ENCODE data around the gene MGMT. TPM values are rescaled to one million over a fixed set of nuclear protein-coding genes. Genes with fewer than 3 reads are reported as not detected.

The MGMT gene
- polyA plus RNA-seq, 3 donors = 9.5 to 23.5 (median 17.5) TPM

- no peak overlapping the region for H3K9ac ChIP-seq (ENCODE audit: insufficient read depth, low read length, poor library complexity, severe bottlenecking)
- H3K9me3 Mint-ChIP-seq = peaks cover 20 to 47% (median 35%) of the 10 kb centered on the region in 7 donors
- no peak for DNase-seq
- H3K27ac Mint-ChIP-seq = no peak overlapping the region
- no peak for TF ChIP-seq CTCF (IDR thresholded peaks at IDR 0.05)
- peaks cover 0 to 2% (median 0%) of the 10 kb centered on the region in 3 donors for H3K27me3 Mint-ChIP-seq (ENCODE audit: low read depth in 3 of 3)
- 100% methylated on average over 3 of the region's 4 CpGs for WGBS (ENCODE audit: insufficient coverage)
- H3K4me1 ChIP-seq (ENCODE audit: control insufficient read depth in 1 of 2, insufficient read depth in 2 of 2, low read length in 2 of 2) = no peaks in the 10 kb centered on the region
- no peaks in the 10 kb centered on the region for H3K4me1 Mint-ChIP-seq
- H3K36me3 ChIP-seq (replicated peaks in 1 of 2; ENCODE audit: control insufficient read depth in 1 of 2, insufficient read depth in 2 of 2, low read length in 2 of 2) = no peaks in the 10 kb centered on the region
- peaks cover 38 to 45% of the 10 kb centered on the region in 2 donors for H3K9me3 ChIP-seq (replicated peaks in 1 of 2; ENCODE audit: control insufficient read depth in 1 of 2, insufficient read depth in 1 of 2, low read length in 2 of 2)
- H3K4me2 ChIP-seq (replicated peaks; ENCODE audit: extremely low read depth, low read length, poor library complexity, severe bottlenecking) = no peak overlapping the region
- no peak overlapping the region for H3K27ac ChIP-seq (ENCODE audit: low read depth in 1 of 2, low read length in 2 of 2)
- H3K4me3 ChIP-seq (replicated peaks in 1 of 3; ENCODE audit: low read depth in 2 of 3, low read length in 3 of 3) = no peak overlapping the region
- H3K4me3 Mint-ChIP-seq = no peak overlapping the region
- H4K20me1 ChIP-seq (ENCODE audit: insufficient read depth, low read length) = no peaks in the 10 kb centered on the region
- H3K79me2 ChIP-seq (ENCODE audit: insufficient read depth, low read length) = no peaks in the 10 kb centered on the region
- no peak overlapping the region for H2AFZ ChIP-seq (ENCODE audit: insufficient read depth, low read depth, low read length, poor library complexity, severe bottlenecking)
- intact Hi-C loops (cut with micrococcal nuclease) = no loop called here
- H3K27me3 ChIP-seq (ENCODE audit: control insufficient read depth in 2 of 2, insufficient read depth in 2 of 2, low read length in 2 of 2) = no peaks in the 10 kb centered on the region
- H3K36me3 Mint-ChIP-seq = peaks cover 0 to 5% of the 10 kb centered on the region in 2 donors
Measured at GRCh38 chr10:129598413-129598812, 131.4 kb downstream of the MGMT start.

- intact Hi-C loops (cut with micrococcal nuclease) = no loop called here
- peaks cover 0 to 6% of the 10 kb centered on the region in 2 donors for H3K36me3 Mint-ChIP-seq
- no peaks in the 10 kb centered on the region for H3K4me1 Mint-ChIP-seq
- TF ChIP-seq CTCF (IDR thresholded peaks at IDR 0.05) = no peak
- H3K27me3 Mint-ChIP-seq (ENCODE audit: low read depth in 3 of 3) = peaks cover 0 to 2% (median 0%) of the 10 kb centered on the region in 3 donors
- no peaks in the 10 kb centered on the region for H3K36me3 ChIP-seq (replicated peaks in 1 of 2; ENCODE audit: control insufficient read depth in 1 of 2, insufficient read depth in 2 of 2, low read length in 2 of 2)
- peaks cover 30 to 38% of the 10 kb centered on the region in 2 donors for H3K9me3 ChIP-seq (replicated peaks in 1 of 2; ENCODE audit: control insufficient read depth in 1 of 2, insufficient read depth in 1 of 2, low read length in 2 of 2)
- no peak overlapping the region for H3K27ac ChIP-seq (ENCODE audit: low read depth in 1 of 2, low read length in 2 of 2)
- no peaks in the 10 kb centered on the region for H3K4me1 ChIP-seq (ENCODE audit: control insufficient read depth in 1 of 2, insufficient read depth in 2 of 2, low read length in 2 of 2)
- peaks cover 14 to 40% (median 27%) of the 10 kb centered on the region in 7 donors for H3K9me3 Mint-ChIP-seq
- WGBS (ENCODE audit: insufficient coverage) = 100% methylated on average over 2 of the region's 5 CpGs
- H3K27ac Mint-ChIP-seq = no peak overlapping the region
- H4K20me1 ChIP-seq (ENCODE audit: insufficient read depth, low read length) = no peaks in the 10 kb centered on the region
- no peak overlapping the region for H3K4me3 Mint-ChIP-seq
- H3K27me3 ChIP-seq (ENCODE audit: control insufficient read depth in 2 of 2, insufficient read depth in 2 of 2, low read length in 2 of 2) = no peaks in the 10 kb centered on the region
- no peak overlapping the region for H3K9ac ChIP-seq (ENCODE audit: insufficient read depth, low read length, poor library complexity, severe bottlenecking)
- H3K79me2 ChIP-seq (ENCODE audit: insufficient read depth, low read length) = no peaks in the 10 kb centered on the region
- no peak overlapping the region for H2AFZ ChIP-seq (ENCODE audit: insufficient read depth, low read depth, low read length, poor library complexity, severe bottlenecking)
- no peak for DNase-seq
- H3K4me3 ChIP-seq (replicated peaks in 1 of 3; ENCODE audit: low read depth in 2 of 3, low read length in 3 of 3) = no peak overlapping the region
- no peak overlapping the region for H3K4me2 ChIP-seq (replicated peaks; ENCODE audit: extremely low read depth, low read length, poor library complexity, severe bottlenecking)
Measured at GRCh38 chr10:129599160-129599559, 132.1 kb downstream of the MGMT start.

All from CD14-positive monocyte (primary cell).